Esophagus muscularis mucosa (tissue), 4 donors: ENCODE results near the gene ADGRF4. TPM values are rescaled to one million over a fixed set of nuclear protein-coding genes. Genes with fewer than 3 reads are reported as not detected.

Experiments used
- DNase-seq: peaks from one replicate; pipeline ENCODE4 v3.0.0-alpha.2; 2017; ENCODE audit errors: extremely low spot score
- H3K27ac ChIP-seq, 4 donors: fragments of 200-600 bp; sonication (generic); replicated peaks in 1 of 4; 1 replicate in 3 of 4; 2 replicates in 1 of 4; pipeline ENCODE4 v1.5.1; 2016 to 2019; ENCODE audit warnings: mild to moderate bottlenecking in 1 of 4
- H3K27me3 ChIP-seq, 4 donors: fragments of 200-600 bp; sonication (generic); one replicate each; pipeline versions ENCODE4 v1.5.1 to v1.6.0; 2016 to 2019
- H3K36me3 ChIP-seq, 4 donors: fragments of 200-600 bp; sonication (generic); one replicate each; pipeline ENCODE4 v1.5.1; 2016 to 2019
- H3K4me1 ChIP-seq, 4 donors: fragments of 200-600 bp; sonication (generic); one replicate each; pipeline ENCODE4 v1.5.1; 2016 to 2019
- H3K4me3 ChIP-seq, 4 donors: fragments of 200-600 bp; sonication (generic); 1 replicate in 2 of 4; 2 replicates in 2 of 4; pipeline ENCODE4 v1.5.1; 2016 to 2019; ENCODE audit warnings: mild to moderate bottlenecking in 4 of 4, moderate library complexity in 1 of 4
- H3K9me3 ChIP-seq, 4 donors: fragments of 200-600 bp; sonication (generic); 1 replicate in 3 of 4; 2 replicates in 1 of 4; pipeline ENCODE4 v1.5.1; 2016 to 2019
- EP300 ChIP-seq: sonication (generic); formaldehyde crosslinking; IDR thresholded peaks from one replicate; pipeline ENCODE4 v1.6.1; 2017; ENCODE audit warnings: antibody characterized with exemption
- POLR2A ChIP-seq: fragments of 450-650 bp; IDR thresholded peaks from one replicate; pipeline ENCODE4 v1.6.1; 2017; ENCODE audit warnings: antibody characterized with exemption, moderate library complexity, mild to moderate bottlenecking, low read depth
- POLR2AphosphoS5 ChIP-seq, 2 donors: sonication (generic); formaldehyde crosslinking; IDR thresholded peaks; one replicate each; pipeline ENCODE4 v1.6.1; 2017; ENCODE audit warnings: antibody characterized with exemption in 2 of 2
- WGBS: methylation state at CpG from one replicate; pipeline ENCODE4 v1.1.5; 2018; 5-methylcytosine and 5-hydroxymethylcytosine counted together
- intact Hi-C: fragments of 100-400 bp; cut with DNase I; formaldehyde crosslinking; loops from one replicate; pipeline ENCODE4 v1.15.1; 2023
- total RNA-seq, 4 donors: library from RNA; depleted of rRNA; stranded (reverse); fragments of >200 nt; gene quantifications; one replicate each; pipeline versions ENCODE4 v1.1.0 to v1.2.1, GENCODE V29; 2016
- TF ChIP-seq, protein P1 (sequence below), 3 experiments: fragments of 200-600 bp in 2 of 3; fragments of 450-650 bp in 1 of 3; sonication (generic) in 2 of 3; IDR thresholded peaks; one replicate each; pipeline ENCODE4 v1.5.1; 2017 to 2019; ENCODE audit warnings: antibody characterized with exemption in 3 of 3, mild to moderate bottlenecking in 2 of 3, moderate library complexity in 1 of 3

The ADGRF4 gene, protein sequence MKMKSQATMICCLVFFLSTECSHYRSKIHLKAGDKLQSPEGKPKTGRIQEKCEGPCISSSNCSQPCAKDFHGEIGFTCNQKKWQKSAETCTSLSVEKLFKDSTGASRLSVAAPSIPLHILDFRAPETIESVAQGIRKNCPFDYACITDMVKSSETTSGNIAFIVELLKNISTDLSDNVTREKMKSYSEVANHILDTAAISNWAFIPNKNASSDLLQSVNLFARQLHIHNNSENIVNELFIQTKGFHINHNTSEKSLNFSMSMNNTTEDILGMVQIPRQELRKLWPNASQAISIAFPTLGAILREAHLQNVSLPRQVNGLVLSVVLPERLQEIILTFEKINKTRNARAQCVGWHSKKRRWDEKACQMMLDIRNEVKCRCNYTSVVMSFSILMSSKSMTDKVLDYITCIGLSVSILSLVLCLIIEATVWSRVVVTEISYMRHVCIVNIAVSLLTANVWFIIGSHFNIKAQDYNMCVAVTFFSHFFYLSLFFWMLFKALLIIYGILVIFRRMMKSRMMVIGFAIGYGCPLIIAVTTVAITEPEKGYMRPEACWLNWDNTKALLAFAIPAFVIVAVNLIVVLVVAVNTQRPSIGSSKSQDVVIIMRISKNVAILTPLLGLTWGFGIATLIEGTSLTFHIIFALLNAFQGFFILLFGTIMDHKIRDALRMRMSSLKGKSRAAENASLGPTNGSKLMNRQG
- total RNA-seq, result under 1 TPM; 0.17 to 0.52 (median 0.37) TPM

DNA sequence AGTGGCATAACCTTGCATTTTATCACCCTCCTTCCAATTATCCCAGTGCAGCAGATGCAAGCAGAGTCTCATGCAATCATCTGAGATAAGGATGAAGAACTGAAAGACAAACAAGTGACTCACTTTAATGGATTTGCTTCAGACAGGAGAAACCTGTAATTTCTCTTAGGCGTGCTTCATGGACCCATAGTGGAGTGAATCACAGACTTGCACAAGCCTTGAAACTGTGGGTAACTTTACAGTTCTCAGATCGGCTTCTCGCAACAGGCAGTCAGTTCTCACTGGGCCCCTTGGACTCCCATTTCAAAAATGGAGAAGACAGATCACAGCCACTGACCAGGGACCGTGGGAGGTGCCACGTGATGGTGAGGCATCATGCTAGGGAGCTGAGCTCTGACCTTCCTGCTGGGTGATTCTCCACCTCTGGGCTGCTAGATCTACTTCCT, at the start of gene ADGRF4:
TSS of gene ADGRF4 (plus strand) at position 239 of the 446 bp plus-strand sequence. CDS start 8,666 bp downstream, outside the sequence.
- no peak within 1 kb of the TSS for H3K4me3 ChIP-seq
- peak; percentile 70 for DNase-seq
- H3K4me1 ChIP-seq, result no peaks in the 10 kb centered on the region
- H3K9me3 ChIP-seq, result no peaks in the 10 kb centered on the region
- no peak for TF ChIP-seq POLR2AphosphoS5 (IDR thresholded peaks at IDR 0.05)
- intact Hi-C loops, result no loop called here
- 73% methylated on average over 5 of the region's 5 CpGs for WGBS
- no peak within 1 kb of the TSS for H3K27ac ChIP-seq
- H3K36me3 ChIP-seq, result no peaks in the 10 kb centered on the region
- H3K27me3 ChIP-seq, result no peaks in the 10 kb centered on the region

DNA sequence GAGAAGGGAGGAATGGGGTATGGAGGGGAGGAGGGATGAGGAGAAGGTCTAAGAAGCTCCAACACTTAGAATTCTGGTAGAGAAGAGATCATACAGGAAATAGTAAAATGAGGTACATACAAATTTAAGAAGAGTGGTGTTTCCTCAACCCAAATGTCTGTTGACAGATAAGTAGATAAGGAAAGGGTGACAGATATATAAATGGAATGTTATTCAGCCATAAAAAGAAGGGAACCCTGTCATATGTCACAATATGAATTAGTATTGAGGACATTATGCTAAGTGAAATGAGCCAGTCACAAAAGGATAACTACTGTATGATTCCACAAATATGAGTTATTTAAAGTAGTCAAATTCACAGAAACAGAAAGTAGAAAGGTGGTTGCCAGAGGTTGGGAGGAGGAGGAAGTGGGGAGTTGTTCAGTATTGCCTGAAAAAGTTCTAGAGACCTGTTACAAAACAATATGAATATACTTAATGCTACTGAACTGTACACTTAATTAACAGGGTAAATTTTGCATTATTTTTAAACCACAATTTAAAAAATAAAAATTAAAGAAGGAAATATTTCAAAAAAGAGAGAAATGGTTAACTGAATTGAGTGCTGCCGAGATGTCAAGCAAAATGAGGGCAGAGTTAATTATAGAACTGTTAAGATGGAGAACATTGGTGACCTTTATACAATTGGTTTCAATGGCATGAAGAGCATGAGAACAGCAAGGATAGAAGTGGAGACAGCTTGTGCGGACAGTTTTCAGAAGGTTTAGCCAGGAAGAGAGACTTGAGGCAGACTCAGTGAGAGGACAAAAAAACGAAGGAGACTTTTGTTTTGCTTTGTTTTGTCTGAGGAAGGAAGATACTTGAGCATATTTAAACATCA, 47.6 kb upstream of the ADGRF4 start:
- intact Hi-C loops, result no loop called here
- TF ChIP-seq, protein P1, sequence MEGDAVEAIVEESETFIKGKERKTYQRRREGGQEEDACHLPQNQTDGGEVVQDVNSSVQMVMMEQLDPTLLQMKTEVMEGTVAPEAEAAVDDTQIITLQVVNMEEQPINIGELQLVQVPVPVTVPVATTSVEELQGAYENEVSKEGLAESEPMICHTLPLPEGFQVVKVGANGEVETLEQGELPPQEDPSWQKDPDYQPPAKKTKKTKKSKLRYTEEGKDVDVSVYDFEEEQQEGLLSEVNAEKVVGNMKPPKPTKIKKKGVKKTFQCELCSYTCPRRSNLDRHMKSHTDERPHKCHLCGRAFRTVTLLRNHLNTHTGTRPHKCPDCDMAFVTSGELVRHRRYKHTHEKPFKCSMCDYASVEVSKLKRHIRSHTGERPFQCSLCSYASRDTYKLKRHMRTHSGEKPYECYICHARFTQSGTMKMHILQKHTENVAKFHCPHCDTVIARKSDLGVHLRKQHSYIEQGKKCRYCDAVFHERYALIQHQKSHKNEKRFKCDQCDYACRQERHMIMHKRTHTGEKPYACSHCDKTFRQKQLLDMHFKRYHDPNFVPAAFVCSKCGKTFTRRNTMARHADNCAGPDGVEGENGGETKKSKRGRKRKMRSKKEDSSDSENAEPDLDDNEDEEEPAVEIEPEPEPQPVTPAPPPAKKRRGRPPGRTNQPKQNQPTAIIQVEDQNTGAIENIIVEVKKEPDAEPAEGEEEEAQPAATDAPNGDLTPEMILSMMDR (IDR thresholded peaks at IDR 0.05), result no peak
- TF ChIP-seq EP300 (no peak), POLR2A (no peak), POLR2AphosphoS5 (IDR thresholded peaks at IDR 0.05) (no peak)
- WGBS, result 60% methylated on average over 3 of the region's 3 CpGs
- Histone ChIP-seq H3K4me1 (peaks cover 0 to 11% (median 4%) of the 10 kb centered on the region in 4 donors), H3K4me3 (no peak overlapping the region), H3K36me3 (no peaks in the 10 kb centered on the region), H3K9me3 (no peaks in the 10 kb centered on the region), H3K27ac (no peak overlapping the region), H3K27me3 (no peaks in the 10 kb centered on the region)
- no peak for DNase-seq

DNA sequence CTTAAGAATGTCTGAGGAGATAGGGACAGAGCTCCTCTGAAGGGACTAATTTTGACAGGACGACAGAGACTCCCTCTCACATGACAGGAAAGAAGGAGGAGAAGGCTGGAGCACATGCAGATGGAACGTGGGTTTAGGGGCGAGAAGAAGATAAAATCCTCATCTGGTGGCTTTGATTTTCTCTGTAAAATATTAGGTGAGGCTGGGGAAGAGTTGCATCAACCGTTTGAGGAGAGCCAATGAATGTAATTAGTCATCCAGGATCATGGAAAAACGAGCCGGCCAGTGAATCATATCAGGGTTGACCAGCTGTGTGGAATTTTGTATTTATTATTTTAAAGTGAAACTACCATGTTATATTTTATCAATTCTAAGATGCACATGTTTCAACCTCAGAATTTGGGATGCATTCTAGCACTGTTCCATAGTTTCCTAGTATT, 46.9 kb upstream of the ADGRF4 start:
- no peaks in the 10 kb centered on the region for H3K9me3 ChIP-seq
- H3K36me3 ChIP-seq, result no peaks in the 10 kb centered on the region
- no peak overlapping the region for H3K27ac ChIP-seq
- no peaks in the 10 kb centered on the region for H3K27me3 ChIP-seq
- intact Hi-C loops, result no loop called here
- TF ChIP-seq, protein P1 (IDR thresholded peaks at IDR 0.05), result no peak
- TF ChIP-seq POLR2AphosphoS5 (IDR thresholded peaks at IDR 0.05) (no peak), EP300 (no peak), POLR2A (no peak)
- H3K4me3 ChIP-seq, result no peak overlapping the region
- peaks cover 0 to 11% (median 4%) of the 10 kb centered on the region in 4 donors for H3K4me1 ChIP-seq
- no peak for DNase-seq
- WGBS, result 33% methylated on average over 6 of the region's 6 CpGs

DNA sequence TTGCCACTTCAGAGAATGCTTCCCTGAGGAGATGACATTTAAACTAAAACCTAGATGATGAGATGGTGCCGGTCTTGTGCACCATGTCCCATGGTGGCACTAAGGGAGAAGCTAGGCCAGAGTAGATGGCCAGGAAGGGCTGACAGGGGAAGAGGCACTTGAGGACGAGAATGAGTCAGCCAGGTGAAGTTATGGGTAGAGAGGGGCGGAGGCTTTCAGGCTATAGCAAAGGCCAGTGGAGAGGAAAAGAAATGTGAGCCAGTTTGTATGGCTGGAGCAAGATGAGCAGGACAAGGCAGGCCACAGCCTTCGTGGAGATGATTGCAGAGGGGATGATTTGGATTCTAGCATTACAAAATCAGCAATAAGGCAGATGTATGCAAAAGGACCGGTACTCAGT, 44.7 kb upstream of the ADGRF4 start:
- Histone ChIP-seq H3K4me1 (peaks cover 0 to 11% (median 4%) of the 10 kb centered on the region in 4 donors), H3K27ac (no peak overlapping the region), H3K36me3 (no peaks in the 10 kb centered on the region), H3K4me3 (no peak overlapping the region), H3K27me3 (no peaks in the 10 kb centered on the region), H3K9me3 (no peaks in the 10 kb centered on the region)
- DNase-seq, result no peak
- WGBS, result 89% methylated on average over 5 of the region's 5 CpGs
- TF ChIP-seq, protein P1 (IDR thresholded peaks at IDR 0.05), result no peak
- TF ChIP-seq POLR2A (no peak), EP300 (no peak), POLR2AphosphoS5 (IDR thresholded peaks at IDR 0.05) (no peak)
- intact Hi-C loops, result no loop called here
